DMS114 treated with DMSO at 0.1 percent for 48 hours (cell line): Measurements from ENCODE around the gene PPTC7.
"Not testable (repeated sequence)": the region's sequence is repeated elsewhere in the genome, so short reads cannot be mapped to it uniquely, and the experiment has no call there.

Source experiments
- DNase-seq: peaks from one replicate; lab custom pipeline; 2025; ENCODE audit not compliant: unreplicated experiment; lab: John Stamatoyannopoulos, UW

The PPTC7 gene

GRCh38 chr12:110587102-110587501, 4.0 kb upstream of the PPTC7 start:
- not testable (repeated sequence) for DNase-seq

GRCh38 chr12:110585231-110585799, 2.2 kb upstream of the PPTC7 start:
- no peak for DNase-seq

GRCh38 chr12:110582276-110583136, 612 bp downstream of the PPTC7 start:
- no peak for DNase-seq

DNA sequence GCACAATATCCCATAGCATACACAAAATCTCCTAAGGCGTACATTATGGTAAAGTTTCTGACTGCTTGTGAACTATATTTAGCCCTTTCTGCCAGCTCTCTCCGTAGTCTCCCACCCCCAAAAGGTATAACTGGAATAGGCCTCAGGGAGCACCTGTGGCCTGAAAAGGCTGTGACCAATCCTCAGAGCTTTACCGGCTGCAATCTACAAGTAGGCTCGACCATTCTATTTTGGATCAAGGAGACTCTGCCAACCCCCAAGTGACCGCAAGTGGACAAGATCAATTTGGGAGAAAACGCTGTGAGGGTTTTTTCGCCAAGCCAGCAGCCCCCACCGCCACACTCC, 1.2 kb downstream of the PPTC7 start:
- no peak for DNase-seq

GRCh38 chr12:110579535-110580253, 3.4 kb downstream of the PPTC7 start:
- DNase-seq, result no peak

GRCh38 chr12:110578694-110579534, 4.2 kb downstream of the PPTC7 start:
- DNase-seq, result no peak

GRCh38 chr12:110577864-110578693, 5.0 kb downstream of the PPTC7 start:
- DNase-seq, result no peak

DNA sequence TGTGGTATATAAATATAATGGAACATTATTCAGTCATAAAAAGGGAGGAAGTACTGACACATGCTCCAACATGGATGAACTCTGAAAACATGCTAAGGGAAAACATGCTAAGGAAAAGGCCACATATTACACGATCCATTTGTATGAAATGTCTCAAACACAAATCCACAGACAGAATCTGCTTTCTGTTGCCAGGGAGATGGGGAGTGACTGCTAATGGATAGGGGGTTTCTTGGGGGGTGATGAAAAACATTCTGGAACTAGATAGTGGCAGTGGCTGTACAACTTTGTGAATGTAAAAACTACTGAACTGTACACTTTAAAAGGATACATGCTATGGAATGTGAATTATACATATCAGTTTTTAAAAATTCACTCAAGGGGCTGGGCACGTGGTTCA, 6.6 kb downstream of the PPTC7 start:
- no peak for DNase-seq

- DNase-seq, result no peak
Observed at GRCh38 chr12:110575326-110575725, 7.8 kb downstream of the PPTC7 start.

DNA sequence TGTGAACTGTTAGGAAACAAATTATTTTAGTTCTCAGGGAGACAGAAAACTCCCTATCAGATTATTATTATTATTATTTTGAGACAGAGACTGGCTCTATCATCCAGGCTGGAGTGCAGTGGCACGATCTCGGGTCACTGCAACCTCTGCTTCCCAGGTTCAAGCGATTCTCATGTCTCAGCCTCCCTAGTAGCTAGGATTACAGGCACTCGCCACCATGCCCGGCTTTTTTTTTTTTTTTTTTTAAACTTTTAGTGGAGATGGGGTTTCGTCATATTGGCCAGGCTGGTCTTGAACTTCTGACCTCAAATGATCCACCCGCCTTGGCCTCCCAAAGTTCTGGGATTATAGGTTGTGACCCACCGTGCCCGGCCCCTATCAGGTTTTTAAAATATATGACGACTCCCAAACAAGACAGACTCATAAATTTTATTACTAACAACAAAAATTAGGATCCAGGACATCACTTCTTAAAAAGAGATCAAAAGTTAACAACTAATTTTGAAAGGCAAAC, 8.3 kb downstream of the PPTC7 start:
- DNase-seq, result not testable (repeated sequence)

- DNase-seq, result no peak
Observed at GRCh38 chr12:110574044-110574443, 9.1 kb downstream of the PPTC7 start.

- not testable (repeated sequence) for DNase-seq
Observed at GRCh38 chr12:110570798-110571197, 12.3 kb downstream of the PPTC7 start.

DNA sequence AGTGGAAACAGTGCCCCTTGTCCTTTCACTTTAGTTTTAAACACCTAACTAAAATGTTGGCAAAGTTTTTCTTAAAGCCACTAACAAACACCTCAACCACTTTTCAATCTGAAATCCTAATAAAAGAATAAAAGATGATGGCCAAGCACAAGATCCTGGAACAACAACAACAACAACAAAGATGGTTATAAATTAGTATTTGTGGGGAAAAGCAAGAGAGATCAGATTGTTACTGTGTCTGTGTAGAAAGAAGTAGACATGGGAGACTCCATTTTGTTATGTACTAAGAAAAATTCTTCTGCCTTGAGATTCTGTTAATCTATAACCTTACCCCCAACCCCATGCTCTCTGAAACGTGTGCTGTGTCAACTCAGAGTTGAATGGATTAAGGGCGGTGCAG, 13.3 kb downstream of the PPTC7 start:
- DNase-seq, result not testable (repeated sequence)

- no peak for DNase-seq
Observed at GRCh38 chr12:110568752-110569151, 14.4 kb downstream of the PPTC7 start.

DNA sequence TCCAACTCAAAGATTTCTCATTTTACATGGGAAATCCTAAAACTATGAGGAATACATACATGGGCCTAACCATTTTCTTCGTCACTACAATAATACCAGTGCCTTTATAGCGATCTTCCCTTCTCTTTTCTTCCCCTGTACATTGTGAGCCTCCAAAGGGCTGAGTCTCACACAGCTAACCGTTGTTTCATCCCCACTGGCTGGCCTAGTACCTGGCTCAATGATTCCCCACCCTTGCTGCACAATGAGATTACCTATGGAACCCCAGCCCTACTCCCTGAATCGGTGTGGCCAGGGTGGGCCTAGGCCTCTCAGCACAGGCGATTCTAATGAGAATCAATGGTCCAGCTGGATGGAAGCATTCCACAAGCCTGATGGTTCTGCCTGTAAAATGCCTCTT, 16.1 kb downstream of the PPTC7 start:
- no peak for DNase-seq

DNA sequence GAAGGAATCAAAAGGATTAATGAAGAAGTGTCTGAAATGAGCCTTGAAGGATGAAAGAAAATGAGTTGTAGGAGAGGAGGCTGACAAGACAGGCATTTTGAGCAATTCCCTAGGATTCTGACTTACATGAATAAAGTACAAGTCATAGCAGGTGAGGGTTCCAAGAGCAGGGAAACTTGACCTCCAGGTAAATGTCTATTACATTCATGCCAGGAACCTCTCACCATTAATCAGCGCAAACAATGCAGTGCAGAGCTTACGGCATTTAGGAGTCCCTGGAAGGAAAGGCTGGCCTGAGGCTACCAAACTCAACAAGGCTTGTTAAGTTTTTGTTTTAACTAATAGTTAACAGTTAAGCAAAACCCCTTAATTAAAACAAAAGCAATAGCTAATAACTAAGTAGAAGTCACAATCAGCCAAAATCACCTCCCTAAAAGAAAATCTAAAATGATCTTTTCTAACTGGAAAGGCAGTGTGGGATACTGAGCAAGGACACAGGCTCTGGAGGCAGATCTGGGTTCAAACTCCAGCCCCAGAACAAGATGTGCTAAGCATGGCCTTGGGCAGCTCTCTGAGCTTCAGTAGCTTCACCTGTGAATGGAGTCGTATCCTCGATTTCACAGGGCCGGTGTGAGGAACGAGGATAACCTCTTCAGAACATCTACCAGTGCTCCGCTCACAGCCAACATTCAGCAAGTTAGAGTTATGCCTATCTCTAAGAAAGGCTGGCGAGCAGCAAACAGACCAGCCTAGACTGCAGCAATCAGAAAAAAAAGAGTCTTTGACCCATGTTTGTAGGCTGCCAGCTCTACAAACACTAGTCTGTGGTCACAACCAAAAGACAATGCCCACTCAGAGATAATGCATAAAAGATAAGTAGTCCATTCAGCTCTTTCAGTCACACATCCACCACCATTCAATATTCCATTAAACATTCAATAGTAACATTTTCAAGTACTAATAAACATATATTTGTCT, 16.9 kb downstream of the PPTC7 start:
- no peak for DNase-seq

GRCh38 chr12:110564471-110564991, 18.6 kb downstream of the PPTC7 start:
- no peak for DNase-seq

DNA sequence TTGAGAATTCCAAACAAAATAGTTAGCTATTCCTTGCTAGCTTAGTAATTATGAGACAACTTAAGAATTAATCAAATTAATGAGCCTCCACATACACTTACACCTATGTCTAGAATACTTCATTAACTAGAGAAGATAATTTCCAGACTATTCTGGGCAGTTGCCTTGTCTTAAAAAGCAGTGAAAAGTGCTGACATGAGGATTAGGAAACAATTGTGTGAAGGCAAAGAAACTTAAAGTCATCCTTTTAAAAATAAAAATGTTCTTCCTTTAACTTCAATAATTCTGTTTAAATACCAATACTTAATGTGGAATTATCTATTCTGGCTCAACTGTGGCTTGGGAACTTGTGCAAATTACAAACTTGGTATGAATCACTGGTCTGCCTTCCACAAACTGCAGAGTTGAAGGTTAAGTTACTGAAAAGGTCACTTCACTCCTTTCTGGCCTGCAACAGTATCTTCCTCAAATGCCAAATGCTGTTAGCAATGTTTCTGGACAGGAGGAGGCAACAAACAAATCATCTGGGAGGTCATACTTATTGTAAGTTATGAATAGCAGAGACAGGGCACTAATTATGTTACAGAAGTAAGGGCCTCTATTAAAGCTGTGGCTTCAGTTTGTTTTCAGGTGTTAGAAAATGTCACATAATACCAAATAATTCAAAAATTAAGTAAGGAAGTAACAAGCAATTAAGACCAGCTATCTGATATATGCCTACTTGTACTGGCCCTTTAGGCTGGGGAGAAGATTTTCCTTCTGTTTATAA, 19.2 kb downstream of the PPTC7 start:
- no peak for DNase-seq
